Kidney (tissue), 14 donors: ENCODE data around the gene SPATA6L. TPM values are rescaled to one million over a fixed set of nuclear protein-coding genes. Genes with fewer than 3 reads are reported as not detected.

Source experiments
- DNase-seq, 5 donors: peaks; one replicate each; pipeline ENCODE4 v3.0.0-alpha.2; 2013 to 2020
- FAIRE-seq: peaks from 2 replicates; lab custom pipeline; 2012; peaks lifted over from hg19 to GRCh38; lab: Jason Lieb, UNC
- H3K27ac ChIP-seq, 2 donors: one replicate each; pipeline ENCODE4 v1.7.0; 2013; ENCODE audit warnings: low read depth in 2 of 2, low read length in 2 of 2, inconsistent platforms in 1 of 2
- H3K27me3 ChIP-seq: one replicate; pipeline ENCODE4 v1.7.1; 2013; ENCODE audit warnings: low read length, inconsistent platforms; ENCODE audit not compliant: control insufficient read depth, insufficient read depth
- H3K36me3 ChIP-seq, 3 donors: one replicate each; pipeline versions ENCODE4 v1.7.0 to v1.7.1; 2013; ENCODE audit warnings: low read length in 3 of 3, control low read depth in 1 of 3, inconsistent platforms in 1 of 3; ENCODE audit not compliant: insufficient read depth in 3 of 3, control insufficient read depth in 2 of 3
- H3K4me1 ChIP-seq, 3 donors: one replicate each; pipeline versions ENCODE4 v1.7.0 to v1.7.1; 2013; ENCODE audit warnings: low read length in 3 of 3, inconsistent platforms in 1 of 3, low read depth in 1 of 3; ENCODE audit not compliant: control insufficient read depth in 2 of 3, insufficient read depth in 2 of 3
- H3K4me3 ChIP-seq, 3 donors: one replicate each; pipeline versions ENCODE4 v1.7.0 to v1.8.1; 2013; ENCODE audit warnings: low read length in 3 of 3, control low read depth in 1 of 3, inconsistent platforms in 1 of 3
- H3K9ac ChIP-seq, 3 donors: one replicate each; pipeline versions ENCODE4 v1.7.0 to v1.7.1; 2013; ENCODE audit warnings: low read length in 3 of 3, control low read depth in 1 of 3, inconsistent platforms in 1 of 3
- H3K9me3 ChIP-seq, 3 donors: one replicate each; pipeline versions ENCODE4 v1.7.0 to v1.7.1; 2013; ENCODE audit warnings: low read length in 3 of 3, control low read depth in 1 of 3, inconsistent platforms in 1 of 3; ENCODE audit not compliant: control insufficient read depth in 2 of 3, insufficient read depth in 1 of 3
- intact Hi-C: fragments of 100-400 bp; cut with DNase I; formaldehyde crosslinking; loops from one replicate; pipeline ENCODE4 v1.11.1; 2022
- polyA plus RNA-seq: library from polyadenylated mRNA; stranded (reverse); fragments of 350-450 nt; fragmentation: Illumina TruSeq; extraction: RNeasy Lipid Tissue Mini Kit (QIAGEN cat#74804); gene quantifications from one replicate; pipeline ENCODE4 v1.2.3, GENCODE V29; 2014; ENCODE audit warnings: low read depth, low replicate concordance; ENCODE audit not compliant: insufficient read depth
- total RNA-seq: library from RNA; stranded (reverse); fragmentation: NEBNext Ultra II Directional; extraction: Animal tissue kit (Norgen Biotek cat#: 25700); gene quantifications from one replicate; pipeline ENCODE4 v1.2.1, GENCODE V29; 2021
- TF ChIP-seq, protein P1 (sequence below): IDR thresholded peaks from 3 replicates; pipeline ENCODE4 v1.5.1; 2012; ENCODE audit warnings: mild to moderate bottlenecking, moderate library complexity, borderline replicate concordance; ENCODE audit not compliant: insufficient read depth; ENCODE audit errors: extremely low read depth
- donor health status: control.
- donor health status: control.
- donor health status: control.
- donor health status: control.
- donor health status: control.
- donor health status: DM: yes; HTN: yes; CAD: no.
- donor health status: Normal renal cell carcinoma (clear cell type).

Gene SPATA6L
- total and polyA plus RNA-seq, 2 donors from 2014 or later = 1.5 to 15.1 TPM

GRCh38 chr9:4704129-4704528 is 37.8 kb upstream of the SPATA6L start:
- H3K27ac ChIP-seq = no peak overlapping the region
- H3K9ac ChIP-seq = no peak overlapping the region
- DNase-seq (no peak), FAIRE-seq (no peak)
- no peak overlapping the region for H3K4me3 ChIP-seq
- no peaks in the 10 kb centered on the region for H3K4me1 ChIP-seq
- intact Hi-C loops = no loop called here
- no peaks in the 10 kb centered on the region for H3K27me3 ChIP-seq
- H3K9me3 ChIP-seq = no peaks in the 10 kb centered on the region
- TF ChIP-seq, protein P1, sequence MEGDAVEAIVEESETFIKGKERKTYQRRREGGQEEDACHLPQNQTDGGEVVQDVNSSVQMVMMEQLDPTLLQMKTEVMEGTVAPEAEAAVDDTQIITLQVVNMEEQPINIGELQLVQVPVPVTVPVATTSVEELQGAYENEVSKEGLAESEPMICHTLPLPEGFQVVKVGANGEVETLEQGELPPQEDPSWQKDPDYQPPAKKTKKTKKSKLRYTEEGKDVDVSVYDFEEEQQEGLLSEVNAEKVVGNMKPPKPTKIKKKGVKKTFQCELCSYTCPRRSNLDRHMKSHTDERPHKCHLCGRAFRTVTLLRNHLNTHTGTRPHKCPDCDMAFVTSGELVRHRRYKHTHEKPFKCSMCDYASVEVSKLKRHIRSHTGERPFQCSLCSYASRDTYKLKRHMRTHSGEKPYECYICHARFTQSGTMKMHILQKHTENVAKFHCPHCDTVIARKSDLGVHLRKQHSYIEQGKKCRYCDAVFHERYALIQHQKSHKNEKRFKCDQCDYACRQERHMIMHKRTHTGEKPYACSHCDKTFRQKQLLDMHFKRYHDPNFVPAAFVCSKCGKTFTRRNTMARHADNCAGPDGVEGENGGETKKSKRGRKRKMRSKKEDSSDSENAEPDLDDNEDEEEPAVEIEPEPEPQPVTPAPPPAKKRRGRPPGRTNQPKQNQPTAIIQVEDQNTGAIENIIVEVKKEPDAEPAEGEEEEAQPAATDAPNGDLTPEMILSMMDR = no peak
- H3K36me3 ChIP-seq = peaks cover 4 to 14% (median 7%) of the 10 kb centered on the region in 3 donors

GRCh38 chr9:4701526-4701925 is 35.2 kb upstream of the SPATA6L start:
- Histone ChIP-seq H3K27ac (no peak overlapping the region), H3K9ac (no peak overlapping the region), H3K4me1 (no peaks in the 10 kb centered on the region), H3K36me3 (peaks cover 4 to 31% (median 5%) of the 10 kb centered on the region in 3 donors), H3K4me3 (no peak overlapping the region), H3K9me3 (no peaks in the 10 kb centered on the region), H3K27me3 (no peaks in the 10 kb centered on the region)
- FAIRE-seq = no peak
- TF ChIP-seq, protein P1 = no peak
- no peak for DNase-seq
- intact Hi-C loops = no loop called here

GRCh38 chr9:4700932-4701331 is 34.7 kb upstream of the SPATA6L start:
- peaks cover 4 to 31% (median 5%) of the 10 kb centered on the region in 3 donors for H3K36me3 ChIP-seq
- no peak overlapping the region for H3K9ac ChIP-seq
- intact Hi-C loops = no loop called here
- no peaks in the 10 kb centered on the region for H3K9me3 ChIP-seq
- H3K4me3 ChIP-seq = no peak overlapping the region
- no peaks in the 10 kb centered on the region for H3K27me3 ChIP-seq
- TF ChIP-seq, protein P1 = no peak
- DNase-seq (no peak), FAIRE-seq (no peak)
- H3K27ac ChIP-seq = no peak overlapping the region
- H3K4me1 ChIP-seq = no peaks in the 10 kb centered on the region

DNA sequence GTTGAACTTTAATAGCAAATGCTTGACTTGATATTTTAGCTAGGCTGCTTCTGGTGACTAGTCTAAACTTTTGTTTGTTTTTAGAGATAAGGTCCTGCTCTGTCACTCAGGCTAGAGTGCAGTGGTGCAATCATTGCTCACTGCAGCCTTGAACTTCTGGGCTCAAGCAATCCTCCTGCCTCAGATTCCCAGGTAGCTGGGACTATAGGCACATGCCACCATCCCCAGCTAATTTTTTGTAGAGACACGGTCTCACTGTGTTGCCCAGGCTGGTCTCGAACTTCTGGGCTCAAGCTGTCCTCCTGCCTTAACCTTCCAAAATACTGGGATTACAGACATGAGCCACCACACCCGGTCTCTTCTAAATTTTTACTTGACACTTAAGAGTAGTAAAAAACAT is 33.8 kb upstream of the SPATA6L start:
- intact Hi-C loops = no loop called here
- Histone ChIP-seq H3K4me1 (no peaks in the 10 kb centered on the region), H3K36me3 (peaks cover 4 to 31% (median 6%) of the 10 kb centered on the region in 3 donors), H3K27ac (no peak overlapping the region), H3K27me3 (no peaks in the 10 kb centered on the region), H3K9me3 (no peaks in the 10 kb centered on the region), H3K9ac (no peak overlapping the region), H3K4me3 (no peak overlapping the region)
- no peak for FAIRE-seq
- DNase-seq = no peak
- TF ChIP-seq, protein P1 = no peak
